ENCODE measurements around the gene LHX1. TPM values are rescaled to one million over a fixed set of nuclear protein-coding genes. Genes with fewer than 3 reads are reported as not detected.

The LHX1 gene
- total and polyA plus RNA-seq, 7 donors: not detected

DNA sequence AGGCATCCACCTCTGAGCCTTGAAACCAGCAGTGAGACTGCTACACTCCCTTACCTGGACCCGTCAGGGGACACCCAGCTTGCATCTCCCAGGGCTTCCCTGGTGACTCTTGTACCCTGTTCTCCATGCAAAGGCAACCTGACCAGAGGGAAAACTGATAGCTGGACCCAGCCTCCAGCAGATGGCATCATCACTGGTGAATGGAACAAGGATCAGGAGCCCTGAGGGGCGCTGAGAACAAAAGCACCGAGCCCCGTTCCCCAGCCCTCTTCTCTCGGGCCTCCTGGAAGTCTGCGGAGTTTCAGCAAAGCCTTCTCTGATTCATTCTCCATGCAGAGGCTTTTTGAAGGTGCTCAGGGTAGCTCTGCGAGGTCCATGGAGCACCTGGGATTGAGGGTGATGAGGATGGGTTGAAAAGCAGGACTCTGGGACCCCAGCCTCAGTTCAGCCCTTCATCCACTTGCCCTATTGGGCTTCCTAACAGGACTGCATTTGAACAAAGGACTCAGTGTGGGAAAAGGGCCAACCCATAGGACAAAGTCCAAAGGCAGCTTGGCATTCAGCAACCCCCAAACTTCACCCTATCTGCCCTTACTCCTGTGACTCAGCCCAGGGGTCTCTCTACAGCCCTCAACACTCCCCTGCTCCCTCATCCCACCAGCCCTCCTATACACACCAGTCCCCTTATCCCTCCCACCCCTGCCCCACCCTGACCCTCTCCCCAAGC is 45.0 kb upstream of the LHX1 start:
- intact Hi-C loops (cut with DNase I): no loop called here
- no peaks in the 10 kb centered on the region for H3K4me1 ChIP-seq
- H3K36me3 ChIP-seq (ENCODE audit: insufficient read depth in 1 of 2, low read depth in 1 of 2): no peaks in the 10 kb centered on the region
- ATAC-seq: no peak
- TF ChIP-seq, protein P1, sequence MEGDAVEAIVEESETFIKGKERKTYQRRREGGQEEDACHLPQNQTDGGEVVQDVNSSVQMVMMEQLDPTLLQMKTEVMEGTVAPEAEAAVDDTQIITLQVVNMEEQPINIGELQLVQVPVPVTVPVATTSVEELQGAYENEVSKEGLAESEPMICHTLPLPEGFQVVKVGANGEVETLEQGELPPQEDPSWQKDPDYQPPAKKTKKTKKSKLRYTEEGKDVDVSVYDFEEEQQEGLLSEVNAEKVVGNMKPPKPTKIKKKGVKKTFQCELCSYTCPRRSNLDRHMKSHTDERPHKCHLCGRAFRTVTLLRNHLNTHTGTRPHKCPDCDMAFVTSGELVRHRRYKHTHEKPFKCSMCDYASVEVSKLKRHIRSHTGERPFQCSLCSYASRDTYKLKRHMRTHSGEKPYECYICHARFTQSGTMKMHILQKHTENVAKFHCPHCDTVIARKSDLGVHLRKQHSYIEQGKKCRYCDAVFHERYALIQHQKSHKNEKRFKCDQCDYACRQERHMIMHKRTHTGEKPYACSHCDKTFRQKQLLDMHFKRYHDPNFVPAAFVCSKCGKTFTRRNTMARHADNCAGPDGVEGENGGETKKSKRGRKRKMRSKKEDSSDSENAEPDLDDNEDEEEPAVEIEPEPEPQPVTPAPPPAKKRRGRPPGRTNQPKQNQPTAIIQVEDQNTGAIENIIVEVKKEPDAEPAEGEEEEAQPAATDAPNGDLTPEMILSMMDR (IDR thresholded peaks at IDR 0.05): no peak
- H3K27ac ChIP-seq: no peak overlapping the region
- 85 to 89% (median 87%) methylated on average over 7 of the region's 7 CpGs for WGBS, 3 donors
- H3K9me3 ChIP-seq: no peaks in the 10 kb centered on the region
- H3K27me3 ChIP-seq (ENCODE audit: insufficient read depth in 3 of 3, low read length in 2 of 3): peaks cover 0 to 3% (median 0%) of the 10 kb centered on the region in 3 donors
- DNase-seq: no peak
- H3K4me3 ChIP-seq: no peak overlapping the region

DNA sequence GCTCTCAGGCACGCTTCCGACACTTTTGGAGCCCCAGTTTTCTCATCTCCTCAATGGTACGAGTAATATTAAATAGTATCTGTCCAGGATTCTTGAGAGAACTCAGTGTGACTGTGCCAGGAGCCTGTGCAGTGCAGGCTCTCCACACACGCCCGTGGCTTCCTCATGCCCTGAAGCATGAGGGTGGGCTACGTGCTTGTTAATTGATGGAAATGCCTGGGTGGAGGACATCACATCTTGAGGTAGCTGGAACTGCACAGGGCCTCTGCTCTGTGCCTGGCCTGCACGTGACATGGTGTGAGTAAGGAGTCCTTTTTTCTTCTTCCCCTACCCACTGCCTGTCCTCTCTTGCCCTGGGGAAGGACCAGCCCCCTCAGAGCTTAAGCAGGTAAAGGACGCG is 43.1 kb upstream of the LHX1 start:
- no peak for DNase-seq
- TF ChIP-seq, protein P1 (IDR thresholded peaks at IDR 0.05): no peak
- H3K4me1 ChIP-seq: no peaks in the 10 kb centered on the region
- intact Hi-C loops (cut with DNase I): no loop called here
- H3K9me3 ChIP-seq: no peaks in the 10 kb centered on the region
- H3K27me3 ChIP-seq (ENCODE audit: insufficient read depth in 3 of 3, low read length in 2 of 3): peaks cover 0 to 4% (median 3%) of the 10 kb centered on the region in 3 donors
- H3K27ac ChIP-seq: no peak overlapping the region
- 86 to 91% (median 86%) methylated on average over 9 of the region's 9 CpGs for WGBS, 3 donors
- H3K4me3 ChIP-seq: no peak overlapping the region
- no peaks in the 10 kb centered on the region for H3K36me3 ChIP-seq (ENCODE audit: insufficient read depth in 1 of 2, low read depth in 1 of 2)
- no peak for ATAC-seq

DNA sequence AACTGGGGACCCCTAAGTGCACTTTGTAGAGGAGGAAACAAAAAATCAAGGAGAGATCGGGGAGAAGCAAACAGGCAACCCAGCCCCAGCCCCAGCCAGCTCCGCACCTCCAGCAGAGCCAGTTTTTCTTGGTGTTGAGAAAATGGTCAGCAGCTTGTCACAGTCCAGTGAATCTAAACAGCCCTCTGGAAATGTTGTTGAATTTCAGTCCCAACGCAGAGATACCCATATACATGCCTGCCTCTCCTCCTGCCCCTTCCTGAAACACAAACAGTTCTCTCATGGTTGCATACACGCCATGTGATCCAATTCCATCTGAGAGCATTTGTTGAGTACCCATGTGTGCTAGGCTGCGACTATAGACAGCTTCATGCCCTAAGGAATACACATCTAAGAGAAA is 42.4 kb upstream of the LHX1 start:
- no peaks in the 10 kb centered on the region for H3K36me3 ChIP-seq (ENCODE audit: insufficient read depth in 1 of 2, low read depth in 1 of 2)
- no peaks in the 10 kb centered on the region for H3K4me1 ChIP-seq
- TF ChIP-seq, protein P1 (IDR thresholded peaks at IDR 0.05): no peak
- peaks cover 0 to 4% (median 3%) of the 10 kb centered on the region in 3 donors for H3K27me3 ChIP-seq (ENCODE audit: insufficient read depth in 3 of 3, low read length in 2 of 3)
- no peaks in the 10 kb centered on the region for H3K9me3 ChIP-seq
- intact Hi-C loops (cut with DNase I): no loop called here
- 86 to 89% (median 87%) methylated on average over 5 of the region's 5 CpGs for whole genome bisulfite sequencing, 3 donors
- DNase-seq (no peak), ATAC-seq (no peak)
- H3K27ac ChIP-seq: no peak overlapping the region
- H3K4me3 ChIP-seq: no peak overlapping the region

DNA sequence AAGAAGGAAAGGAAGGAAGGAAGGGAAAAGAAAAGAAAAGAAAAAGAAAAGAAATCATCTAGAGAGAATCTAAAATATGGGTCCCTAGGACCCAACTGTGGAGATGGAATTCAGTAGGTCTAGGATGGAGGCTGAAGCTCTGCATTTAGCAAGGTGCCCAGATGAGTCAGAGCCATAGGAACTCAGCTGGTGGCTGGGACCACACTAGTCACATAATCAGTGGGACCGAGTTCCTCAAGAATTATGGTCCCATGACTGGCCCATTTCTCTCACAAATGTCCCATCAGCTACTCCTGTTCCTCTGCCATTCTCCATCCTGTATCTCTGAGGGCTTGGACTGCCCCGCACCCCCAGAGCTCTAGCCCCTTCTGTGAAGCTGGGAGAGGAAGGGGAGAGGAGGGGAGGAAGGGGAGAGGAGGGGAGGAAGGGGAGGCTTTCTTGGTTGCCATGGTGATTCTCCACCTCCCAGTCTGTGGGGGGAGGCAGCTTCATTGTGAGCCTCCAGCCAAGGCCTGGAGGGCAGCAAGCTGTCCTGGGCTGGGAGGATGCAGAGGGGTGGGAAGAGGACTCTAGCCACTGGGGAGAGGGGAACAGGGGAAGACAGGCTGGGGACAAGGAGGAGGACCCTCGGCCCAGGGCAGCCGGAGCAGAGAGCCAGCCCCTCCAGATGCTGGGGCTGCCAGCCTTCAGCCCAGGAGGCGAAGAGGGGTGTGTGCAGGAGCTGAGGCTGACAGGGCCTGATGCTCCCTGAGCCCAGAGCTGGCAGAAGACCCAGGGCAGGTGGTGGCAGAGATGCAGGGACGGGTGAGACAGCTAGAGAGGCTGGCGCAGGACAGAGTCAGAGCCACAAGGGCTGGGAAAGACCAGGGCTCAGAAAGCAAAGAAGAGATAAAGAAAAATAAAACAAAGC is 37.8 kb upstream of the LHX1 start:
- Histone ChIP-seq H3K27ac (no peak overlapping the region), H3K4me1 (no peaks in the 10 kb centered on the region), H3K27me3 (ENCODE audit: insufficient read depth in 3 of 3, low read length in 2 of 3) (peaks cover 0 to 21% (median 3%) of the 10 kb centered on the region in 3 donors), H3K36me3 (ENCODE audit: insufficient read depth in 1 of 2, low read depth in 1 of 2) (no peaks in the 10 kb centered on the region), H3K9me3 (no peaks in the 10 kb centered on the region), H3K4me3 (no peak overlapping the region)
- intact Hi-C loops (cut with DNase I): no loop called here
- no peak for ATAC-seq
- no peak for DNase-seq
- TF ChIP-seq, protein P1 (IDR thresholded peaks at IDR 0.05): no peak
- WGBS, 3 donors: 43 to 52% (median 43%) methylated on average over 7 of the region's 7 CpGs

All from psoas muscle (tissue), 8 donors.